MM.1S (cell line): ENCODE measurements around the gene DSCAM.

Experiments used
- EZH2 ChIP-seq: fragments of 300-600 bp; sonication (generic); optimal IDR thresholded peaks from 2 replicates; pipeline ENCODE3; 2017; ENCODE audit warnings: low read depth, mild to moderate bottlenecking, antibody characterized with exemption, low read length, mixed read lengths
- TF ChIP-seq, protein P1 (sequence below): fragments of 300-600 bp; sonication (generic); IDR thresholded peaks from 2 replicates; pipeline ENCODE4 v1.5.1; 2016; ENCODE audit warnings: antibody characterized with exemption, low read length, mixed read lengths

GRCh38 chr21:40729761-40730425 is 117.1 kb downstream of the DSCAM start:
- TF ChIP-seq, protein P1, sequence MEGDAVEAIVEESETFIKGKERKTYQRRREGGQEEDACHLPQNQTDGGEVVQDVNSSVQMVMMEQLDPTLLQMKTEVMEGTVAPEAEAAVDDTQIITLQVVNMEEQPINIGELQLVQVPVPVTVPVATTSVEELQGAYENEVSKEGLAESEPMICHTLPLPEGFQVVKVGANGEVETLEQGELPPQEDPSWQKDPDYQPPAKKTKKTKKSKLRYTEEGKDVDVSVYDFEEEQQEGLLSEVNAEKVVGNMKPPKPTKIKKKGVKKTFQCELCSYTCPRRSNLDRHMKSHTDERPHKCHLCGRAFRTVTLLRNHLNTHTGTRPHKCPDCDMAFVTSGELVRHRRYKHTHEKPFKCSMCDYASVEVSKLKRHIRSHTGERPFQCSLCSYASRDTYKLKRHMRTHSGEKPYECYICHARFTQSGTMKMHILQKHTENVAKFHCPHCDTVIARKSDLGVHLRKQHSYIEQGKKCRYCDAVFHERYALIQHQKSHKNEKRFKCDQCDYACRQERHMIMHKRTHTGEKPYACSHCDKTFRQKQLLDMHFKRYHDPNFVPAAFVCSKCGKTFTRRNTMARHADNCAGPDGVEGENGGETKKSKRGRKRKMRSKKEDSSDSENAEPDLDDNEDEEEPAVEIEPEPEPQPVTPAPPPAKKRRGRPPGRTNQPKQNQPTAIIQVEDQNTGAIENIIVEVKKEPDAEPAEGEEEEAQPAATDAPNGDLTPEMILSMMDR = no peak
- no peak for TF ChIP-seq EZH2
